IMR-90 (cell line): Measurements from ENCODE around the gene COMMD1. TPM values are rescaled to one million over a fixed set of nuclear protein-coding genes. Genes with fewer than 3 reads are reported as not detected.

Experiments
- ATAC-seq: fragments of 200-7000 bp; cut with Tn5 transposase; 2 replicates; pipeline ENCODE4 v1.9.1; 2020; ENCODE audit warnings: low read depth, mild to moderate bottlenecking, moderate library complexity
- BruUV-seq: library from RNA; stranded (reverse); fragments of 400-500 nt; replicated peaks from 2 replicates; lab custom pipeline; 2021; lab: Mats Ljungman, UMichigan
- CTCF ChIA-PET: fragments of 300-600 bp; formaldehyde crosslinking; extraction: SDS; loops from one replicate; lab custom pipeline; 2021; ENCODE audit warnings: antibody characterized with exemption; lab: Yijun Ruan, JAX
- POLR2A ChIA-PET: fragments of 300-600 bp; sonication (Branson Sonifier 250); formaldehyde crosslinking; loops from one replicate; lab custom pipeline; 2022; ENCODE audit warnings: antibody characterized with exemption; ENCODE audit not compliant: unreplicated experiment; lab: Charles Lee
- DNase-seq: peaks from one replicate; pipeline ENCODE4 v3.0.0; 2013
- H2AFZ ChIP-seq: replicated peaks from 2 replicates; pipeline ENCODE3; 2013; ENCODE audit warnings: low read length, mild to moderate bottlenecking; ENCODE audit not compliant: poor library complexity
- H2AK5ac ChIP-seq: 2 replicates; pipeline ENCODE4 v1.6.1; 2013; ENCODE audit warnings: low read depth, low read length, inconsistent platforms
- H2AK9ac ChIP-seq: replicated peaks from 2 replicates; pipeline ENCODE3; 2013; ENCODE audit warnings: mild to moderate bottlenecking, low read depth, low read length, moderate library complexity; ENCODE audit not compliant: poor library complexity
- H2BK120ac ChIP-seq: 2 replicates; pipeline ENCODE4 v1.6.1; 2013; ENCODE audit warnings: low read depth, low read length, inconsistent platforms
- H2BK15ac ChIP-seq: 3 replicates; pipeline ENCODE4 v1.6.1; 2013; ENCODE audit warnings: low read depth, low read length, inconsistent platforms
- H2BK20ac ChIP-seq: 2 replicates; pipeline ENCODE4 v1.6.1; 2013; ENCODE audit warnings: low read depth, mild to moderate bottlenecking, inconsistent platforms, low read length, moderate library complexity
- H2BK5ac ChIP-seq: 2 replicates; pipeline ENCODE4 v1.6.1; 2013; ENCODE audit warnings: mild to moderate bottlenecking, low read depth, low read length, inconsistent platforms; ENCODE audit not compliant: poor library complexity, severe bottlenecking
- H3K14ac ChIP-seq: replicated peaks from 2 replicates; pipeline ENCODE4 v1.6.1; 2013; ENCODE audit warnings: low read depth, low read length, inconsistent platforms
- H3K18ac ChIP-seq: 2 replicates; pipeline ENCODE4 v1.6.1; 2013; ENCODE audit warnings: low read depth, low read length, control low read depth
- H3K23ac ChIP-seq: 2 replicates; pipeline ENCODE4 v1.6.1; 2013; ENCODE audit warnings: low read depth, low read length, inconsistent platforms
- H3K27ac ChIP-seq: 2 replicates; pipeline ENCODE4 v1.5.1; 2013; ENCODE audit warnings: mild to moderate bottlenecking, control low read depth, low read length; ENCODE audit not compliant: insufficient read depth
- H3K27me3 ChIP-seq: 2 replicates; pipeline ENCODE4 v1.6.1; 2013; ENCODE audit warnings: low read length; ENCODE audit not compliant: control insufficient read depth, insufficient read depth
- H3K36me3 ChIP-seq: 2 replicates; pipeline ENCODE4 v1.6.1; 2013; ENCODE audit warnings: low read length, mixed read lengths; ENCODE audit not compliant: control insufficient read depth, insufficient read depth
- H3K4ac ChIP-seq: 2 replicates; pipeline ENCODE4 v1.6.1; 2013; ENCODE audit warnings: low read depth, low read length, inconsistent platforms
- H3K4me1 ChIP-seq: 2 replicates; pipeline ENCODE4 v1.6.1; 2013; ENCODE audit warnings: low read length, mixed read lengths; ENCODE audit not compliant: control insufficient read depth, insufficient read depth
- H3K4me2 ChIP-seq: 2 replicates; pipeline ENCODE4 v1.6.1; 2013; ENCODE audit warnings: low read depth, mild to moderate bottlenecking, control low read depth, low read length, moderate library complexity
- H3K4me3 ChIP-seq: 2 replicates; pipeline ENCODE4 v1.5.1; 2013; ENCODE audit warnings: low read depth, mild to moderate bottlenecking, control low read depth, low read length, moderate library complexity; ENCODE audit not compliant: insufficient read depth
- H3K56ac ChIP-seq: 2 replicates; pipeline ENCODE4 v1.6.1; 2013; ENCODE audit warnings: low read length, inconsistent platforms; ENCODE audit not compliant: insufficient read depth; ENCODE audit errors: extremely low read depth
- H3K79me1 ChIP-seq, 2 experiments: 2 replicates each; pipeline ENCODE4 v1.6.1; 2013; ENCODE audit warnings: low read length in 2 of 2, inconsistent platforms in 1 of 2, low read depth in 1 of 2
- H3K9ac ChIP-seq: 2 replicates; pipeline ENCODE4 v1.6.1; 2013; ENCODE audit warnings: low read depth, low read length, control low read depth
- H3K9me1 ChIP-seq: 2 replicates; pipeline ENCODE4 v1.6.1; 2013; ENCODE audit warnings: low read length, inconsistent platforms; ENCODE audit not compliant: insufficient read depth
- H3K9me3 ChIP-seq: 2 replicates; pipeline ENCODE4 v1.6.1; 2013; ENCODE audit warnings: low read length; ENCODE audit not compliant: control insufficient read depth, insufficient read depth
- H4K20me1 ChIP-seq: 2 replicates; pipeline ENCODE4 v1.6.1; 2013; ENCODE audit warnings: low read length, inconsistent platforms; ENCODE audit not compliant: insufficient read depth
- H4K5ac ChIP-seq: 2 replicates; pipeline ENCODE4 v1.6.1; 2013; ENCODE audit warnings: mild to moderate bottlenecking, low read depth, low read length, control low read depth
- H4K8ac ChIP-seq, 2 experiments: 2 replicates each; pipeline ENCODE4 v1.6.1; 2013; ENCODE audit warnings: low read depth in 2 of 2, low read length in 2 of 2, control low read depth in 1 of 2, inconsistent platforms in 1 of 2
- H4K91ac ChIP-seq: 2 replicates; pipeline ENCODE4 v1.6.1; 2013; ENCODE audit warnings: low read depth, low read length, inconsistent platforms; ENCODE audit not compliant: insufficient read depth
- MAFK ChIP-seq: IDR thresholded peaks from 2 replicates; pipeline ENCODE4 v1.6.1; 2012; ENCODE audit warnings: low read depth, low read length, improper control_type of control experiment
- WGBS, 2 experiments: methylation state at CpG; one replicate each; pipeline versions ENCODE4 v1.1.5 to v1.1.7; 2013; ENCODE audit warnings: missing lambda C conversion rate in 2 of 2; ENCODE audit not compliant: insufficient read length in 1 of 2; ENCODE audit errors: extremely low coverage in 2 of 2; 5-methylcytosine and 5-hydroxymethylcytosine counted together
- dilution Hi-C: fragments of 300-500 bp; cut with HindIII; formaldehyde crosslinking; loops from one replicate; pipeline ENCODE4 v1.14.3; 2018; ENCODE audit warnings: low sequenced_read_pairs; ENCODE audit not compliant: unreplicated experiment
- in situ Hi-C: fragments of 300-500 bp; cut with MboI; formaldehyde crosslinking; loops from 3 replicates; pipeline ENCODE4 v1.14.3; 2019; ENCODE audit warnings: low sequenced_read_pairs, inconsistent platforms, mixed read lengths
- intact Hi-C: fragments of 100-400 bp; cut with micrococcal nuclease; formaldehyde crosslinking; loops from 2 replicates; pipeline ENCODE4 v1.10.0; 2022
- polyA plus RNA-seq, 3 experiments: library from polyadenylated mRNA; depleted of rRNA; stranded (reverse); fragments of >200 nt; gene quantifications; 2 replicates each; pipeline ENCODE4 v1.2.3, GENCODE V29; 2012; ENCODE audit warnings: low replicate concordance in 1 of 3
- total RNA-seq: library from RNA; depleted of rRNA; stranded (reverse); fragments of >200 nt; gene quantifications from 2 replicates; pipeline ENCODE4 v1.2.3, GENCODE V29; 2012

Gene COMMD1
- total and polyA plus RNA-seq, 2 of the 4 experiments (the other 2 are of a cell fraction) = 42.8 to 60.4 TPM

DNA sequence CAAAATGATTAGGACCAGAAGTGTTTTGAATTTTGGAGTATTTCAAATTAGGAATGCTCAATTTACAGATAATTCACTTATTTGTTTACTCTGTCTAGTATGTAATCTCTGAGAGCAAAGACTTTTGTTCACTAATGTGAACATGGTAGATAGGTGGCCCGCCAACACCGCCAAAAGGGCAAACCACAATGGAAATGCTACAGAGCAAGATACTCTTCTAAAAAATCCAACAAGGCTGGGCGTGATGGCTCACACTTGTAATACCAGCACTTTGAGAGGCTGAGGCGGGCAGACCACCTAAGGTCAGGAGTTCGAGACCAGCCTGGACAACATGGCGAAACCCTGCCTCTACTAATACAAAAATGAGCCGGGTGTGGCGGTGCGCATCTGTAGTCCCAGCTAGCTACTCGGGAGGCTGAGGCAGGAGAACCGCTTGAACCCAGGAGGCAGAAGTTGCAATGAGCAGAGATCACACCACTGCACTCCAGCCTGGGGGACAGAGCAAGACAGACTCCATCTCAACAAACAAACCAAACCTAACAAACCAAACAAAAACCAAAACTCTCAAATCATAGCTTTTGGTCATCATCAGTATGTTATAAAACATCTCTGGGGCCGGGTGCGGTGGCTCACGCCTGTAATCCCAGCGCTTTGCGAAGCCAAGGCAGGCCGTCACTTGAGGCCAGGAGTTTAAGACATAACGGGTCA lies 19.4 kb upstream of the COMMD1 start:
- no peak overlapping the region for H3K4ac ChIP-seq
- no peaks in the 10 kb centered on the region for H3K27me3 ChIP-seq
- H4K20me1 ChIP-seq = peaks cover 46% of the 10 kb centered on the region
- H3K23ac ChIP-seq = peak overlapping the region; percentile 20; the same call in 1 of the 2 replicates
- H4K91ac ChIP-seq = no peak overlapping the region
- no peaks in the 10 kb centered on the region; the same call in 1 of the 2 replicates for H3K9me1 ChIP-seq
- no peak overlapping the region for H3K9ac ChIP-seq
- H2AK5ac ChIP-seq = no peak overlapping the region
- H2BK20ac ChIP-seq = no peak overlapping the region
- no peak overlapping the region for H3K56ac ChIP-seq
- H3K18ac ChIP-seq = no peak overlapping the region
- ChIA-PET POLR2A (no interaction called here), CTCF (no interaction called here)
- H4K8ac ChIP-seq = no peak overlapping the region
- peaks cover 20% of the 10 kb centered on the region for H3K36me3 ChIP-seq
- H2AK9ac ChIP-seq = no peak overlapping the region
- no peak overlapping the region for H3K14ac ChIP-seq
- DNase-seq (no peak), ATAC-seq (no peak)
- BruUV-seq = no TSS peak
- H4K5ac ChIP-seq = no peak overlapping the region
- H2BK15ac ChIP-seq = no peak overlapping the region
- dilution Hi-C loops (no loop called here), intact Hi-C loops (loop anchor here (10.0 kb wide), 2 partner anchors 351 to 401 kb away; partner anchors contain the start of gene XPO1), in situ Hi-C loops (no loop called here)
- no peak overlapping the region for H3K4me3 ChIP-seq
- no peak overlapping the region for H3K27ac ChIP-seq
- H3K79me1 ChIP-seq = peaks cover 9 to 25% of the 10 kb centered on the region in 2 experiments
- H3K9me3 ChIP-seq = no peaks in the 10 kb centered on the region
- TF ChIP-seq MAFK = no peak
- 100% methylated on average over 3 of the region's 18 CpGs; no CpG with 5 or more reads in 1 of the 2 experiments for WGBS, 2 experiments
- no peak overlapping the region for H2AFZ ChIP-seq
- peaks cover 3% of the 10 kb centered on the region for H3K4me1 ChIP-seq
- no peak overlapping the region for H2BK120ac ChIP-seq
- no peak overlapping the region for H2BK5ac ChIP-seq
- peak overlapping the region; percentile 20; the same call in 1 of the 2 replicates for H3K4me2 ChIP-seq
